GM12892 (cell line): ENCODE measurements around the gene SESTD1.

ENCODE experiments used
- POLR2AphosphoS5 ChIP-seq: IDR thresholded peaks from 2 replicates; pipeline ENCODE4 v1.6.1; 2011; ENCODE audit warnings: low read depth, low read length, control low read depth
- TAF1 ChIP-seq: IDR thresholded peaks from 2 replicates; pipeline ENCODE4 v1.6.1; 2011; ENCODE audit warnings: low read depth, mild to moderate bottlenecking, control low read depth, low read length, borderline replicate concordance

DNA sequence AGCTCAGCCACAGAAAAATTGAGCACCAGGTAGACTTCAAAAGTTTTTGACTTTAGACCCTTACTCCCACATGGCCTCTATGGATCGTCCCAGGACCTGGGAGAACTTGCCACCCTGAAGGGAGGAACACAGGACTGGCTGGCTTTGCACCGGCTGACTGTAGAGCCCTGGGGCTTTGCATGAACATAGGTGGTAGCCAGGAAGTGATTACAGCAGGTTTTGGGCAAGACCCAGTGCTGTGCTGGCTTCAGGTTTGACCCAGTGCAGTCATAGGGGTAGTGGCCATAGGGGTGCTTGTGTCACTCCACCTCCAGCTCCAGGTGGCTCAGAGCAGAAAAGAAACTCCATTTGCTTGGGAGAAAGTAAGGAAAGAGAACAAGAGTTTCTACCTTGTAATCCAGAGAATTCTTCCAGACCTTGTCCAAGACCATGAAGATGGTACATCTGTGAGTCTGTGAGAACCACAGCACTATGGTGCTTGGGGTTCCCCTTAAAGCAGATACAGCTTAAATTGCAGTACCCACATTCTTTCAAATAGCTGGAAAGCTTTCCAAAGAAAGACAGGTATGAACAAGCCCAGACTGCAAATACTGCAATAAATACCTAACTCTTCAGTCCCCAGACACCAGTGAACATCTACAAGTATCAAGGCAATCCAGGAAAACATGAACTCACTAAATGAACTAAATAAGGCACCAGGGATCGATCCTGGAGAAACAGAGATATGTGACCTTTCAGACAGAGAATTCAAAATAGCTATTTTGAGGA is 13.0 kb upstream of the SESTD1 start:
- TF ChIP-seq POLR2AphosphoS5 (no peak), TAF1 (no peak)
